ENCODE measurements around the gene RPS6KB2.
"Not testable (repeated sequence)": the region's sequence is repeated elsewhere in the genome, so short reads cannot be mapped to it uniquely, and the experiment has no call there.

Gene RPS6KB2

DNA sequence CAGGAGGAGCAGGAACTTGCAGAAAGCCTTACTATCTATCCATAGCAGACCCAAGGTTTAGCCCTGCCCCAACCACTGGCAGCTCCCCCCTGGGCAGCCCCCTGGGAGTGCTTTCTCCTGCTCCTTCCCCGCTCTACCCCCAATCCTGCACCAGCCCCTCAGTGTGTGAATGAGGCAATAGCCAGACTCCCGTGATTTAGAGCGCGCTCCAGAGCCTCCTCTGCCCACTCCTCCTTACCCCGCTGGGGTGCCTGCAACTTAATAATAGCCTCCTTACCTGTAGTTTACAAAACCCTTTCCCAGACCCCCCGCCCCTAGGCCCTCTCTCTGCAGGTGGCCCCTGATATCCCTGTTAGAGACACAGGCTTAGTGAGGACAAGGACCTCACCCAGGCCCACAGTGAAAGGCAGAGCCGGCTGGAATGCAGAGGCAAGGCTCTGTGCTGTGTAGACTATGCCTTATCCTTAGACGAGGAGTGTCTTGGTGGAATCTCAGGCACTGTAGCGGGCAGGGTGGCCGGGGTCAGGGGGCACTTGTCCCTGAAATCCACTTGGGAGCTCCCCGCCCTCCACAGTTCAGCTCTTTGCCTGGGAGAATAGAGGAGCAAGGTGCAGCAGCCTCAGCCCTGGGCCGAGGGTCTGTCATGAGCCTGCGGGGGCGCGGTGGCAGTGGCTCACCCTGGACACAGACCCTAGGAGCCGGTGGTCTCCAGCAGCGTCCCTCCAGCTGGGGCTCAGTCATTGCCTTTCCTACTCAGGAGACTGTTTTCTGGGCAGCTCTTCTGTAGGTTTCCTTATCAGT, 17.1 kb upstream of the RPS6KB2 start:
- no peak for DNase-seq (ENCODE audit: low read depth, low spot score)

GRCh38 chr11:67411785-67412152, 16.5 kb upstream of the RPS6KB2 start:
- DNase-seq (ENCODE audit: low read depth, low spot score) = no peak

DNA sequence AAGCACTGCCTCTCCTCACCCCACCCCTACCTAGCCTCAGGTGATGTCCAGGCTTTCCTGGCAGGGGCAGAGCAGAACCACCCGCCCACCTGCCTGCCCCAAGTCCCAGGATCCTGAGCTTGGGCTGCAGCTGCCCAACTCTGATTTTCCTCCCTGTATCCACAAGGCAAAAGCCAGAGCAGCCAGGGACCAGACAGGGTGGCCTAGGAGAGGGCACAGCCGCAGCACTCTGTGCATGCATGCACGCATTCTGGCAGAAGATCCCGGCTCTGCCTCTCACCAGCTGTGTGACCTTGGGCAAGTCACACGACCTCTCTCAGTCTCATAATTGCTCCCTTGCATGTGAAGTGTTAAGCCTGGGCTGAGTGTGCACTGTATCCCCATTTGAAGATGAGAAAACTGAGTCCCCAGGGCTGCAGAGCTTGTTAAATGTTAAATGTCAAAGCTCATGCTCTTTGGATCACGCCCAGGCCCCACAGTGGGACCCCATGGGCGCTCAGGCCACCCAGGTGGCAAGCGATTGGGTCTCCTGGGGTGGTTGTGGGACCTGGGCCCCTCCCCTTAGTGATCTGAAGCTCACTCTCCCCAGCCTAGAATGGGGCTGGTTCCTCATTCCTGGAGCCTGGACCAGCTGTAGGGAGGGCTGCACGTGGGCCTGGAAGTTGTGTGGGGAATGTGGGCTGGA, 15.7 kb upstream of the RPS6KB2 start:
- no peak for DNase-seq (ENCODE audit: low read depth, low spot score)

DNA sequence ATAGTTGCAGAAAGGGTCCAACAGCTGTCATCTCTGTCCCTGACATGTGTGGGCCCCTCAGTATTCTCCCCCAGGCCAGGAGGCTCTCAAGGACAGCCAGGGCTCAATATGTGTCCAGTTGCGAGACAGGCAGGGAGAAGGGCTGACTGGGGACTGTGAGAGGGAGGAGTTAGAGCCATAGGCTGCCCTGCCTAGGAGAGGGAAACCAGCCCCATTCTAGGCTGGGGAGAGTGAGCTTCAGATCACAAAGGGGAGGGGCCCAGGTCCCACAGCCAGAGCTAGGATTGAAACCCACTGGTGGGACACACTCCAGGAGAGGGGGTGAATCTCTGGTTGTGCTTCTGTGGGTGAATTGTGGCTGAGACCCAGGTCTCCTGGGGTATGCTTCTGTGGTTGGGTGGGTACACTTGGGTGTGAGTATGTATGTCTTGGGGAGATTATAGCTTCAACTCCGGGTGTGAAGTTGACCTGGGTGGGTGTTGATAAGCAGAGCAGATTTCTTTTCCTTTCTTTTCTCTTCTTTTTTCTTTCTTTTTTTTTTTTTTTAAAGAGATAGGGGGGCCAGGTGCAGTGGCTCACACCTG, 14.9 kb upstream of the RPS6KB2 start:
- DNase-seq (ENCODE audit: low read depth, low spot score) = no peak

DNA sequence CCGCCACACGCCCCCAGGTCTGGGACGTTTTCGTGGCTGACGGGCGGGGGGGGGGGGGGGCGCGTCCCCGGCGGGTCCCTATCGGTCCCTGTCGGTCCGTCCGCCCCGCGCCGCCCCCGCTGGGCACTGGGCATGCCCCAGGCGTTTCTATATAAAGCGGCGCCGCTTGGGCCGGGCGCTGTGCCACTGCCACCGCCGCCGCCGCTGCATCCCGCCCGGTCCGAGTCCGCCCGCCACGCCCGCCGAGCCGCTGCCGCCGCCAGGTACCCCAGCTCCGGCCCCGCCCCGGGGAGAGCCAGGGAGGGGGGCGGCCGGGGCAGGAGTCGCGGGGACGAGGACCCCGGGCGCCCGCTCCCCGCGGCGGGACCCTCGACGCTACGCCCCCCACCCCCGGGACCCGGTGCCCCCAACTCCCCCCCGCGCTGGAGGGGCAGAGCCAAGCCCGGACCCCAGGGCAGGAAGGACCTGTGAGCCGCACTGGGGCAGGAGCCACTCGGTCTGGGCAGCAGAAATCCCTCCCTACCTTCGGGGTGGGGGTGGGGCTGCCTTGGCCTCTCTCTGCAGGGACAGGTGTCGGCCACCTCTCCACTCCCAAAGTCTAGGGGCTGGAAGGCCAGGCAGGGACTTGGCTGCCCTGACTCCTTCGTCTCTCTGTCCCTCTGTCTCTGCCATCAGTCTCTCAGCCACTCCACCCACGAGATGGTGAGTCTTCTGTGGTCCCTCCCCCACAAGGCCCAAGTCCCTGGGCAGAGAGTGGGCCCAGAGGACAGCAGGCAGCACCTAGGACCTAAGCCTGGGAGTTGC, 12.6 kb upstream of the RPS6KB2 start, which contains the start of gene CARNS1:
Gene CARNS1 (plus strand): TSS at position 178 of the 804 bp plus-strand sequence. CDS start 522 bp downstream, at position 700.
- DNase-seq (ENCODE audit: low read depth, low spot score) = no peak

DNA sequence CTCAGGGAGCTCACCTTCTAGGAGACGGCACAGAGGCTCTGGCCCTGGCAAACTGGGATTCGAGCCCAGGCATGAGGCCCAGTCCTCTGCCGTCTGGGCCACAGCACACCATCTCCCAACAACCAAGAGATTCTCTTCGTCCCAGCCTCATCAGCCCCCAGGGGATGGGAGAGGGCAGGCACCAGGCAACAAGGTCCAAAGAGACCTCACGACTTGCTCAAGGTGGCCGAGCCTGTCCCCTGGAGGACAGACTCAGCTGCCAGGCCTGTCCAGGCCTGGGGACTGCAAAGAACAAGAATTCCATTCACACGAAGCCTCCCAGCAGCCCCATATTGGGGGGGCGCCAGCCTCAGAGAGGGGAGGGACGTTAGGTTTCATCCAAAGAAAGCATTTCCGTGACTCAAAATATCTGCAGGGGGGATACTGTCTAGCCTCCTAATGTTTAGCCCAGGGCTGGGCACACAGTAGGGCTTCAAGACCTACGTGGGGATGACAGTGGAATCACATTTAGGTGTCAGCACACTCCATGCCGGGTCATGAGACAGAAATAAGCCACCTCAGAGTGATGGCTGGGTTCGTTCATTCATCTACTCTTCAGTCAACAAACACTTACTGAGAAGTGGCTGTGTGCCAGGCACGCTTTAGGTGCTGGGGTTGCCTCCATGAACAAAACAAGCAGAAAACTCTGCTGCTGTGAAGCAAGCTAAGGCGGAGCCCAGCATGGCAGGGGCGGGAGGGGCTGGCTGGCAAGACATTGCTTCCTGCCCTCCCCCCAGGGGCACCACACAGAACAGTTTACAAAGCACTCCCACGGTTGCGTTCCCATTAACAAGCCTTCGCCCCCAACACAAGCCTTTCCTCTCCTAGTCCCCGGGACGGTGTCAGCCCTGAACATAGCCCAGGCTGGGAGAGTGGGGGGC, 11.6 kb upstream of the RPS6KB2 start:
- no peak for DNase-seq (ENCODE audit: low read depth, low spot score)

DNA sequence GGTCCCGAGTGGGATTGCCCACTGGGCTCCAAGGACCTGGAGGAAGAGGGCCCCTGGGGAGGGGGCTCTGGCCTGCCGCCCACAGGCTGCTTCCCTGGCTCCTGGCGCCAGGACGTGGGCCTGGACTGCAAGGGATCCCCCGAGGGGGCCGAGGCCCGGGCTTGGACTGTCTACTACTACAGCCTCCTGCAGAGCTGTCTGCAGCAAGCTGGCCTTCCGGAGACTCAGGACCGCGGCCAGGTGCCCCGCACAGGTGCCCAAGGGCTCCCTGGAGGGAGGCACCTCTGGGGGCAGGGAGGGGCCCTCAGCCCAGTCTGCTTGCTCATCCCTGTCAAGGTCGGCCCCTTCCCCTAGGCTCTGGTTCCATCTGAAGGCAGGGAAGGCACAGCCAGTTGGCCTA, 10.9 kb upstream of the RPS6KB2 start:
- DNase-seq (ENCODE audit: low read depth, low spot score) = no peak

DNA sequence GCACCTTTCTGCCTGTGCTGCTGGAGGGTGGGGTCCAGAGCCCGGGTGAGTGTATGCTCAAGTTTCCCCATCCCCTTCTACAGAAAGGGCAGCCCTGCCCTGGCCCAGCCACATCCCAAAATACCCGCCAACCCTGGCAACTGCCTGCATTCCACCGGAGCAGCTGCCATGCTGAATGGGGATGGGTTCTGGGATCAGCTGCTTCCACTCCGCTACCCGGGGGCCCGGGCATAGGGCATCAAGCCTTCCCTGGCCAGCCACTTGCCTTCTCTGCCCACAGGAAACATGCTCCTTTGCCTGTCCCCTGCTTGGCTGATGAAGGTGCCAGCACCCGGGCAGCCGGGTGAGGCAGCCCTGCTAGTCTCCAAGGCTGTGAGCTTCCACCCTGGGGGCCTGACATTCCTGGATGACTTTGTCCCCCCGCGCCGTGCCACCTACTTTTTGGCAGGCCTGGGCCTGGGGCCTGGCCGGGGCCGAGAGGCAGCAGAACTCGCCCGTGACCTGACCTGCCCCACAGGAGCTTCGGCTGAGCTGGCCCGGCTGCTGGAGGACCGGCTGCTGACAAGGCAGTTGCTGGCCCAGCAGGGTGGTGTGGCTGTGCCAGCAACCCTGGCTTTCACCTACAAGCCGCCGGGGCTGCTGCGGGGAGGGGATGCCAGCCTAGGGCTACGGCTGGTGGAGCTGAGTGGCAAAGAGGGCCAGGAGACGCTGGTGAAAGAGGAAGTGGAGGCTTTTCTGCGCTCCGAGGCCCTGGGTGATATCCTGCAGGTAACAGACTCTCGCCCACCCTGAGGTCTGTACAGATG, 9.6 kb upstream of the RPS6KB2 start:
- no peak for DNase-seq (ENCODE audit: low read depth, low spot score)

DNA sequence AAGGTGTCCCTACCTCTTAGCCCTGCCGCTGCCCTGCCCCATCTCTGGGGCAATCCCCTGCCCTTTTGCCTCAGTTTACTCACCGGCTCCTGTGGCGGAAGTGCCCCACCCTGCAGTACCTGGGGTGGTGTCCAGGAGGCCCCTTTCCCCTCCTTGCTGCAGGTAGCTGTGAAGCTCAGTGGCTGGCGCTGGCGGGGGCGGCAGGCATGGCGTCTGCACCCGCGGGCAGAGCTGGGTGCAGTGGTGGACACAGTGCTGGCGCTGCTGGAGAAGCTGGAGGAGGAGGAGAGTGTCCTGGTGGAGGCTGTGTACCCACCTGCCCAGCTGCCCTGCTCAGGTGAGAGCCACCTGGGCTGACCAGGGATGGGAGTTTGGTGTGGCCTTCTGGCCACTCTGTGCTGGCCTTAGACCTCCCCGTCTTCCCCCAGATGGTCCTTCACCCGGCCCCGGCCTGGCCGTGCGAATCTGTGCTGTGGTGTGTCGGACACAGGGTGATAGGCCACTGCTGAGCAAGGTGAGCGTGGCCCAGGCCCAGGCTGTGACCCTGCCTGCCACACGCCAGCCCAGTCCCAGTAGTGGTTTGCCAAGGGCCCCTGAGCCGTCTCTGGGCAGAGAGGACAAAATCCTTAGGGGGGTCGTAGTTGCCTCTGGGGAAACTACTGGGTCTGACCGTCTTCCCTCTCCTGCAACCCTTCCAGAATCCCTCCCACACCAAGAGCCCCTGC, 8.8 kb upstream of the RPS6KB2 start:
- DNase-seq (ENCODE audit: low read depth, low spot score) = no peak

DNA sequence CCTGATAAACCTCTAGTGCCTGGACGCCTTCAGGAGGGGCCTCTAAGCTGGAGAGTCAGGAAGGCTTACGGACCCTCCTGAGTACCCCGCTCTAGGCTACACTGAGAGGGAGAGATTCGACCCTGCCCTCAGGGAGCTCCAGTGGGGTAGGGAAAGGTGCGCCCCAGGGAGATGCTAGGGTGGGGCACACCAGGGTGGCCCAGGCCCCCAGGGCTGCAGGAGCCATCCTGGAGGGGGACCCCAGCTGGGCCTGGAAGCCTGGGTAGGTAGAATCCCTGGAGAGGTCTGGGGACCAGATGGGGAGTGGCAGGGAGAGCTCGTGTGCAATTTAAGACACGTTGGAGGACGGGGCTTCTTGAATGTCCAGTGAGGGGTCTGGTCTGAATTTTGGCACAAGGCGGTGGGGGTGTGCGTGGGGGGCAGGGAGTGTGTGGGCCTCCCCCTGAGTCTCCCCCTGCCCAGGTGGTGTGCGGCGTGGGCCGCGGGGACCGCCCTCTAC, 8.1 kb upstream of the RPS6KB2 start:
- DNase-seq (ENCODE audit: low read depth, low spot score) = no peak

DNA sequence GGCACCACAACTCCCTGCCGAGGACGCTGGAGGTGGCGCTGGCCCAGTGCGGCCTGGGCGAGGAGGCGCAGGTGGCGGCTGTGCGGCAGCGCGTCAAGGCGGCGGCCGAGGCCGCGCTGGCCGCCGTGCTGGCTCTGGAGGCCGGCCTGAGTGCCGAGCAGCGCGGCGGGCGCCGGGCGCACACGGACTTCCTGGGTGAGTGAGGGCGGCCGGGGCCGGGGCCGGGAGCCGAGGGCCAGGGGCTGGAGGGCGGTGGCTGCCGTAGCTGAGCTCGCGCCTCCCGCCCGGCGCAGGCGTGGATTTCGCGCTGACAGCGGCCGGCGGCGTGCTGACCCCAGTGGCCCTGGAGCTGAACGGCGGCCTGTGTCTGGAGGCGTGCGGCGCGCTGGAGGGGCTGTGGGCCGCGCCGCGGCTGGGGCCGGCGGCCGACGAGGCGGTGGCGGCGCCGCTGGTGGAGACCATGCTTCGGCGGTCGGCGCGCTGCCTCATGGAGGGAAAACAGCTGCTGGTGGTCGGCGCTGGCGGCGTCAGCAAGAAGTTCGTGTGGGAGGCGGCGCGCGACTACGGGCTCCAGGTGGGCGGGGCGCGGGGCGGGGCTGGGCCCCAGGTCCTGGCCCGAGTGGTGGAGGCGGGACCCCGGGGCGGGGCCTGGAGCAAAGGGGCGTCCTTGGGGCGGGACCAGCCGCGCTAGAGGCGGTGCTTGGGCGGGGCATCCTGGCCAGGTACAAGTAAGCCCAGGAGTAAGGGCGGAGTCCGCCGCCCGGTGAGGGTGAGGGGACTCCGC, 7.5 kb upstream of the RPS6KB2 start:
- DNase-seq (ENCODE audit: low read depth, low spot score) = peak; percentile 74

DNA sequence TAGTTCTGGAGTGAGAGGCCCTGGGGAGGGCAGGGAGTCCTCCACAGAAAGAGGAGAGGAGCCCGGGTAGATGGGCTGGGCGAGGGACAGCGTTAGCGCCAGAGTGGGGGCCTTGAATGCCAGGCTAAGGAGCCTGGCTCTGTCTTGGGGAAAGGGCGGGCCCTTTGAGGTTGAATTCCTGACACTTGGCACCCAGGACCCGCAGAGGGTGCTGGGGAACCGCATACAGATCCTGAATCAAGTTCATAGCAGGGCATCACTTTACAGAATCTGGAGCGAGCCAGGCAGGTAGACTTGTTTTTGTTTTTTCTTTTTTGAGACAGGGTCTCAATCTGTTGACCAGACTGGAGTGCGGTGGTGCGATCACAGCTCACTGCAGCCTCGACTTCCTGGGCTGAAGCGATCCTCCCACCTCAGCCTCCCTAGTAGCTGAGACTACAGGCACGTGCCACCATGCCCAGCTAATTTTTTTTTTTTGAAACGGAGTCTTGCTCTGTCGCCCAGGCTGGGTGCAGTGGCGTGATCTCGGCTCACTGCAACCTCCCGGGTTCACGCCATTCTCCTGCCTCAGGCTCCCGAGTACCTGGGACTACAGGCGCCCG, 6.8 kb upstream of the RPS6KB2 start:
- no peak for DNase-seq (ENCODE audit: low read depth, low spot score)

- DNase-seq (ENCODE audit: low read depth, low spot score) = no peak
Observed at GRCh38 chr11:67422891-67423290, 5.4 kb upstream of the RPS6KB2 start.

DNA sequence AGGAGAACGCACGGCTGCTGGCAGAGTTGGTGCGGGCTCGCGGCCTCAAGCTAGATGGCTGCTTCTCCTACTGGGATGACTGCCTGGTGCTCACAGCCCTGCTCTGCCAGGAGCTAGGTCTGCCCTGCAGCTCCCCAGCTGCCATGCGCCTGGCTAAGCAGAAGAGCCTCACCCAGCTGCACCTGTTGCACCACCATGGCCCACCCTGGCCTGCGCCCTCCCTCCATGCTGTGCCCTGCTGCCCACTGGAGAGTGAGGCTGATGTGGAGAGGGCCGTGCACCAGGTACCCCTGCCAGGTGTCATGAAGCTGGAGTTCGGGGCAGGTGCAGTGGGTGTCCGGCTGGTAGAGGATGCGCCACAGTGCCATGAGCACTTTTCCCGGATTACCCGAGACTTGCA, 4.8 kb upstream of the RPS6KB2 start:
- DNase-seq (ENCODE audit: low read depth, low spot score) = no peak

DNA sequence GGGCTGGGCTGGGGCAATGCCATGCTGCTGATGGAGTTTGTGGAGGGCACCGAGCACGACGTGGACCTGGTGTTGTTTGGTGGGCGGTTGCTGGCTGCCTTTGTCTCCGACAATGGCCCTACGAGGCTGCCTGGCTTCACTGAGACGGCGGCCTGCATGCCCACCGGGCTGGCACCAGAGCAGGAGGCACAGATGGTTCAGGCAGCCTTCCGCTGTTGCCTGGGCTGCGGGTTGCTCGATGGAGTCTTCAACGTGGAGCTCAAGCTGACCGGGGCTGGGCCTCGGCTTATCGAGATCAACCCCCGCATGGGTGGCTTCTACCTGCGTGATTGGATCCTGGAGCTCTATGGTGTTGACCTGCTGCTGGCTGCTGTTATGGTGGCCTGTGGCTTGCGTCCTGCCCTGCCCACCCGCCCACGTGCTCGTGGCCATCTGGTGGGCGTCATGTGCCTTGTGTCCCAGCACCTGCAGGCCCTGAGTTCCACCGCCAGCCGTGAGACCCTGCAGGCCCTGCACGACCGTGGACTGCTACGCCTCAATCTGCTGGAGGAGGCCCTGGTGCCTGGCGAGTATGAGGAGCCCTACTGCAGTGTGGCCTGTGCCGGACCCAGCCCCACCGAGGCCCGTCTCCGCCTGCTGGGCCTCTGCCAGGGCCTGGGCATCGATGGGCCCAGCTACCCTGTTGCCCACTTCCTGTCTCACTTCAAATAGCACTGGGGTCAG, 4.2 kb upstream of the RPS6KB2 start:
- no peak for DNase-seq (ENCODE audit: low read depth, low spot score)

GRCh38 chr11:67427364-67427859, 882 bp upstream of the RPS6KB2 start:
- DNase-seq (ENCODE audit: low read depth, low spot score) = not testable (repeated sequence)

DNA sequence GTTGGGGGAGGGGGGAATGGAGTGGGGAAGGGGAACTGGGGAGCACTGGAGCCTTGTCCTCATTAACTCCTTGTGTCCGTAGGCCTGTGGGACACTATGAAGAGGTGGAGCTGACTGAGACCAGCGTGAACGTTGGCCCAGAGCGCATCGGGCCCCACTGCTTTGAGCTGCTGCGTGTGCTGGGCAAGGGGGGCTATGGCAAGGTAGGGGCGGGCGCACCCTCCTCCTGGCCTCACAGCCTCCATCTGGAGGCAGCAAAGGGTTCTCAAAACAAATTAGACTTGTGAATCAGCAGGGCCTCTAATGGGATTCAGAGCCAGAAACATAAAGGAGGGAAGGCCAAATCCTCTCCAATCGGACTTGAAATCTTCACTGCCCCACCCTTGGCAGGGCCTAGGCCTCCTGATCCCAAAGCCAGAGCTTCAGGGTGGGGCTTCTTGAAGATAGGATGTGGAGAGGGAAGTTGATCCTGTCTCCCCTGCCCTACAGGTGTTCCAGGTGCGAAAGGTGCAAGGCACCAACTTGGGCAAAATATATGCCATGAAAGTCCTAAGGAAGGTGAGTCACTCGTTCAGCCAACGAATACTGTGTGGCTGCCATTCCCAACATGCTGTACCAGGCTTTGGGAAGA, 859 bp downstream of the RPS6KB2 start:
- DNase-seq (ENCODE audit: low read depth, low spot score) = no peak

Measured in smooth muscle cell of the brain vasculature (primary cell).